HG03108 (cell line): ENCODE results near the gene PSMB5.
"Not testable (repeated sequence)": the region's sequence is repeated elsewhere in the genome, so short reads cannot be mapped to it uniquely, and the experiment has no call there.

Source experiments
- ATAC-seq: cut with Tn5 transposase; IDR thresholded peaks from one replicate; pipeline ENCODE4 v1.9.1; 2021; ENCODE audit warnings: moderate library complexity; ENCODE audit not compliant: unreplicated experiment

Gene PSMB5

GRCh38 chr14:23020143-23021128 lies 14.3 kb downstream of the PSMB5 start:
- ATAC-seq = no peak

DNA sequence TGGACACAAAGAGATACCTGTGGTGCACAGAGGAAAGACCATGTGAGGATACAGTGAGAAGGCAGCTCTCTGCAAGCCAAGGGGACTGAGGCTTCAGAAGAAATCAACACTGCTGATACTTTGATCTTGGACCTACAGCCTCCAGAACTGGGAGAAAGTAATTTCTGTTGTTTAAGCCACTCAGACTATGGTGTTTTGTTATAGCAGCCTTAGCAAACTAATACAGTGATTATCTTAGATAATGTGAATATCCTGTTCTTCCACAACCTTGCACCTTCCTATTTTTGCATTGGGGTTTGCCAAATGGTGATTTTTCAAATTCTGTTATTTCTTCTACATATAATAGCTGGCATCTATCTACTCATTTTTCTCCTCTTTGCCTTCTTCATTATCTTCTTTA lies 16.6 kb downstream of the PSMB5 start:
- no peak for ATAC-seq

DNA sequence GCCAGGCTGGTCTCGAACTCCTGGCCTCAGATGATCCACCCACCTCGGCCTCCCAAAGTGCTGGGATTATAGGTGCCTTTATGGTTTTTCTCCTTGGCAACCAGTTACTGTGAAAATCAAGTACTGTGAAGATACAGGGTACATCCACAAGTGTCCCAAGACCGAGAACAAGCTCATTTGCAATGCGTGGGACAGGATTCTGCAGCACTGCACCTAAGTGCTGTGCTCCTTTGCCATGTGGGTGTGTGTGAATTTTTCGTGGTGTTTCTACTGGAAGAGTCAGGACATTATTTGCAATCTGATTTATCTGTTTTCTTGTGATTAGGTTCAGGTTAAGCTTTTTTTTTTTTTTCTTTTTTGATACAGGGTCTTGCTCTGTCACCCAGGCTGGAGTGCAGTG lies 17.6 kb downstream of the PSMB5 start:
- no peak for ATAC-seq

GRCh38 chr14:23015618-23016017 lies 19.1 kb downstream of the PSMB5 start:
- no peak for ATAC-seq

- not testable (repeated sequence) for ATAC-seq
Measured at GRCh38 chr14:23013749-23014054, 21.0 kb downstream of the PSMB5 start.

DNA sequence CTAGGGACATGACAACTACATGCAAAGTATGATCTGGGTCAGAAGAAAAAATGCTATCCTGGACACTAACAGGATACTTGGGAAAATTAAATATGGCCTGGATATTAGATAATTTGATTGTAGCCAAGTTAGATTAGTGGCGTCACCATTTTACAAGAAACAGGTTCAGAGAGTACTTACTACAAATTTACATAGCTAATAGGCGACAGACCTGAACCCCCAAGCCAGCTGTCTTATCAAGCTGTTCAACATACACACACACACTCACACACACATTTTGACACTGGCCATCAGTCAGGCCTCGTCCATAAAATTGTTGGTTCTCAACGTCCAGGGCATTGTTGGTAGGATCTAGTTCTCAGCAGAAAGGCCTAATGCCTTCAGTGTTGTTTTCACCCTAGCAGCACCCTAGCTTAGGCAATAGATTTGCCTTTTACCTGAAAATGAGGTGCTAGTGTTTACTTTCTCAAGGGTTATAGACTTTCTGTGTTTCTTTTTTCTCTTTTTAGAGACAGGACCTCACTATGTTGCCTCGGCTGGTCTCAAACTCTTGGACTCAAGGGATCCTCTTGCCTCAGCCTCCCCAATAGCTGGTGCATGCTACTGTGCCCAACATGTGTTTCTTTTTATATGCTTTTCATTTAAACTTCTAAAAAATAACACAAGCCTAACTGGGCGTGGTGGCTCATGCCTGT lies 21.5 kb downstream of the PSMB5 start:
- no peak for ATAC-seq

- ATAC-seq = no peak
Measured at GRCh38 chr14:23009939-23010726, 24.6 kb downstream of the PSMB5 start, which contains the start of gene C14orf93. Gene C14orf93 (minus strand): TSS chr14:23010143. CDS start chr14:22999023, 11,120 bp downstream.

DNA sequence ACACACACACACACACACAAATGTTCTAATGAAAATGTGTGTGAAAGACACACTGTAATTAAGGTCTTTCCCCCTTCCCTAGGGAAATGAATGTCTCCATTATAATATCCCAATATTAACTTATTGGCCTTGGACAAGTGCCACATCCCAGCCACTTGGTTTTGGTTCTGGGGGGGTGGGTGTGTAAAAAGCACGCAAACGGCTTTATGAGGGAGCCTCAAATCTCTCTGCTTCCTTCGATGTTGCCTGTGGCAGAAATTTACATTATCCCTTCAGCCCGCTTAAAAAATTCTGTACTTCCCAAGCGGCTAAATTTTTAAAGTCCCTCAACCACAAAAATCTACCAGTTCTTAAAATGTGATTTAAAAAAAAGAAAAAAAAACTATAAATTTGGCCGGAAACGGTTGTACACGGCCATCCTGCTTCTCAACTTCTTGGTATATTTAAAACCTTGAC lies 25.2 kb downstream of the PSMB5 start:
- no peak for ATAC-seq

- no peak for ATAC-seq
Measured at GRCh38 chr14:23008831-23009230, 25.9 kb downstream of the PSMB5 start.

- peak; percentile 95 for ATAC-seq
Measured at GRCh38 chr14:23006544-23007419, 27.9 kb downstream of the PSMB5 start.

- ATAC-seq = no peak
Measured at GRCh38 chr14:23006188-23006534, 28.5 kb downstream of the PSMB5 start.

DNA sequence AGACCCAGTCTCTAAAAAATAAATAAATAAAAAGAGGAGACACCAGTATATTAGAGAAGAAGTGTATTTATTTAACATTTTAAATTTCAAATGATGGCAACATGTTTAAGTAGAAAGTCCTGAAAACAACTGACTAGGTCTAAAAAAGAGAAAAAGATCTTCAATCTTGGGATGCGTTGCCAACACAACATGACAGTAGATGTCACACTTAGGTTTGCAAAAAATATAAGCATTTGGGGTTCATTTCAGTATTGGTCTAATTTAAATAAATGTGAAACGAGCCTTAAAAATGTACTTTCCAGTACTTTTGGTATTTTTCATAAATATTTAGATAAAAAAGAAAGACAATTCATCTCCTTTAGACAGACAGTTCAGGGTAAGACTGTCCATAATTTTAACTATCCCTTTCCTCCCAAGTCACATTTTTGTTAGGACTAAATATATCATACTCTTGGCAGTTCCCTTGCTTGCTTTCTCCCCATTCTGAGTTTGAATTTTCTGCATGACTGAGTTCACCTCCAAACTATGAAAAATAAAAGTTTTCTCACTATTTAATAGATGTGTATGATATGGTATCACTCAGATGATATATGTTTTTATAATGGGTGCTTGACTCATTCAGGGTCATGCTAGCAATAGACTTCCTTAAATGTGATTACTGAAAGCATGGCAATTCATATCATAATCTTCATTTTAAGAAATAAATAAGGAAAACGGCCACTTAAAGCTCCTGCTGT lies 29.1 kb downstream of the PSMB5 start:
- ATAC-seq = no peak

DNA sequence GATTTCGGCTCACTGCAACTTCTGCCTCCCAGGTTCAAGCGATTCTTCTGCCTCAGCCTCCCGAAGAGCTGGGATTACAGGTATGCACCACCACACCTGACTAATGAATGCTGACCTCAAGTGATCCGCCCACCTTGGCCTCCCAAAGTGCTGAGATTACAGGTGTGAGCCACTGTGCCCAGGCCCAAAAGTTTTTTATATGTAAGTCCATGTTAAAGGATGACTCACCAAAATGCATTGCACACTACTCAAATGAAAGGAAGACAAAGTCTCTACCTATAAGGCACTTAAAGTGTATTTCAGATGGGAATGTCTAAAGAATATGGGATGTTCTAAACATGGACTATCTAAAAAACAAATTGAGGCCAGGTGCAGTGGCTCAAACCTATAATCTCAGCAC lies 30.4 kb downstream of the PSMB5 start:
- ATAC-seq = not testable (repeated sequence)

DNA sequence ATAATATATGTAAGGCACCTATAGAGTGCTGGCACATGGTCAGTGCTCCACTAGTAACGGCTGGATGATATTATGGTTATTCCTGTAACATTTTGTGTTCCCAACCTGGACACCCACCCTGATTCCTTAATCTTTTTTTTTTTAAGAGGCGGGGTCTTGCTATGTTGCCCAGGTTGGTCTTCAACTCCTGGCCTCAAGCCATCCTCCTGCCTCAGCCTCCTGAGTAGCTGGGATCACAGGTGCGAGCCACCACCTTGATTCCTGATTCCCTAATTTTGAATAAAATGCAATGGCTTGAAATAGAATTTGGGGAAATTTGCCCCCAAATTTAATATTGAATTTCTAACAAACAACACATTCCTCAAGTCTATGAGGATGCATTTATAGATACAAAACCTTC lies 32.1 kb downstream of the PSMB5 start:
- no peak for ATAC-seq

- no peak for ATAC-seq
Measured at GRCh38 chr14:23000860-23001259, 33.8 kb downstream of the PSMB5 start.

DNA sequence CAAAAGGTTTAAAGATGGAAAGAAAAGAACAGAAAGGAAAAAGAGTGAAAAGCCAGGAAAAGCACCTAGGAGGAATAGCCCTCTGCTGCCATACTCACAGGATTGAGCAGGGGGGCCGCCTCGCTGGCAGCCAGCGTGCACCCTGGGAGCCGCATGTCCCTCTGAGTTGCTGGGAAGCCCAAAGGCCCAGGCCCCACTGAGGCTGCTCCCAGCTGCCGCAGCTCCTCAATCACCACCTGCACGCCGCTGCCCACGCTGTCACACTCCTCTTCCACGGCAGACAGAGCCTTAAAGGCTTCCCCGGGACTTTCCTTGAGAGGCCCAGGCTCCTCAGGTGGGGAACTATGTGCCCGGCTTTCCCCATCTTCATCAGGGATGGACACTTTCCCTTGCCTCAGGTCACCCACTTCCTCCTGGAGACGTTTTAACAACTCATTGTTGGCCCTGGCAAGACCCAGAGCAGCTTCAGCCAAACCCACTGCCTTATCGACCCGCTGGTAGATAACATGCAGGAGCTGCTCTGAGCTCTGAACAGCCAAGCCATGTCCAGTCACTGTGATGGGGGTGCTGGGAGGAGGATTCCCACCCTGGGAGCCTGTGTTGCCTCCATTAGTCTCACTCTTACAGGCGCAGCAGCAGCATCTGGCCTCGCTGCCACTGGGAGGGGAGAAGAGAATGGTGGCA lies 36.2 kb downstream of the PSMB5 start:
- no peak for ATAC-seq

GRCh38 chr14:22997676-22998323 lies 36.9 kb downstream of the PSMB5 start:
- ATAC-seq = no peak

DNA sequence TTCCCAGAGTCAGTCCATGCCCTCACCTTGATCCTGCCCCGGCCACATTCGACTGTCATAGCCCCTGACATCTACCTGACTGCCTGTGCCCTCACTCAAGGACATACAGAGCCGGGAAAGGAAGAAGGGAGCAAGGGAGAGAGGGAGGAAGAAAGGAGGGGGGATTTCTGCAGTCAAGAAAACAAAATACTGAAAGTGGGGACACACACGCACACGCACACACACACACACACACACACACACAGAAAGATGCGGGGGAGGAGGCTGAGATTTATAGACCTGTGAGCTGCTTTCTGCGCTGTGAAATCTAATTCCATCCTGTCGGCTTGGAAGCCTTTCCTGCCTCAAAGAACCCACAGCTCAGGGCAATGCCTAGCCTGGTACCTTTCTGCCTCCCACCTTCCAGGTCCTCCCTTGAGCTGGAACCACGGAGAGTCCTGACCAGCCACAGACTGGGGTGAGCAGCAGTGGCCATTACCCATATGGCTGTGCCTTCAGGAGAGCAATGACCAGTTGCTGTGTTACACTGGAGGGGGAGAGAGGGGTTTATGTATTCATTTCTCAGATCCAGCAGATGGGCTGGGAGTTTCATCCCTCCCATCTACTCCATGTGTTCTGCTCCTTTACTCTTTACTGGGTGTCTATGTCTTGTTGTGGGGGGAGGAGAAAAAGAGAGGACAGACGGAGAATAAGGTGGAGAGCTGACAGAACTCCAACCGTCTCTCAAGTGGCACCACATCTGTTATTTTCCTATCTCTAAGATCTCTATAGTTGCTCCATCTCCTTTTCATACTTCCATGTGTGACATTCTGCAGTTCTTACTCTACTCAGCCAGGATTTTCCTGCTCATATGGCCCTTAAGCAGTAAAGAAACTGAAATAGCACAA lies 37.7 kb downstream of the PSMB5 start:
- no peak for ATAC-seq
